ENCODE data around the gene KRTAP4-5.
A peak's percentile ranks its signal among the peaks of the same experiment; 100 is the strongest.
"Not testable (repeated sequence)": the region's sequence is repeated elsewhere in the genome, so short reads cannot be mapped to it uniquely, and the experiment has no call there.

The KRTAP4-5 gene

DNA sequence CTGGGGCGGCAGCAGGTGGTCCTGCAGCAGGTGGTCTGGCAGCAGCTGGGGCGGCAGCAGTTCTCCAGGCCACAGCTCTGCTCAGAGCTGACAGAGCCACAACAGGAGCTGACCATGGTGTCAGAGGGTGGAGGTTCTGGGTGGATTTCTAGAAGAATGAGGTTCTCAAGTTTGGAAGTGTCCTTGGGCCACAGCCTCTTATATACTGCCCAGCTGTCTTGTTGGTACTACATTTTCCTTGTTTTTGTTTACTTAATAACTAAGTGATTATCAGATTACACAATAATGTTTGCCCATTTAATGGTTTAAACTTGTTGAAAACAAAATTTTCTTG, at the start of gene KRTAP4-5:
TSS of gene KRTAP4-5 (minus strand) at position 174 of the 334 bp plus-strand sequence. CDS start at position 116, 58 bp downstream.
- DNase-seq (ENCODE audit: low spot score) = no peak

DNA sequence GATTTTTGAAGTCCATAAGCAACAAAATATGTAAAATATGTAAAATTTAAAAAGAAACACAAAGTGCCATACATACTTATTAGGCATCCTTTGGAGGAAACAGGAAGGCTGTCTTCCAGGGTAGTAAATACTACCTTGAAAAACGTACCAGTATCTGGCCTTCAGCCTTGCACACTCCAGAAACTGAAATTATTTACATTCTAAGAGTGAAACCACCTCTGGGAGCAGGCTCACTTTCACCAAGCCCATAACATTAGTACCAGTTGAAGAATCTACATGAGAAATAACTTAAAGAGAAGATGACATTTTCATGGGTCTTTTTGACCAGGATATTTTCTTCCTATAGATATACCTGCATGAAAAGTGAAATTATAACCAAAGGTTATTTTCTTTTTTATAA, 46.4 kb upstream of the KRTAP4-5 start:
- no peak for DNase-seq (ENCODE audit: low spot score)

DNA sequence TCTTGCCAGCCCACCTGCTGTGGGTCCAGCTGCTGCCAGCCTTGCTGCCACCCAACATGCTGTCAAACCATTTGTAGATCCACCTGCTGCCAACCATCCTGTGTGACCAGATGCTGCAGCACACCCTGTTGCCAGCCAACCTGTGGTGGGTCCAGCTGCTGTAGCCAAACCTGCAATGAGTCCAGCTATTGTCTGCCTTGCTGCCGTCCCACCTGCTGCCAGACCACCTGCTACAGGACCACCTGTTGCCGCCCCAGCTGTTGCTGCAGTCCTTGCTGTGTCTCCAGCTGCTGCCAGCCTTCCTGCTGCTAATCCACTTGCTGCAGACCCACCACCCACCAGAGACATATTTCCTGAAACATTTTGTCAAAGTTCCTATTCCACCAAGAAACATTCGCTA, 40.7 kb upstream of the KRTAP4-5 start:
- DNase-seq (ENCODE audit: low spot score) = no peak

DNA sequence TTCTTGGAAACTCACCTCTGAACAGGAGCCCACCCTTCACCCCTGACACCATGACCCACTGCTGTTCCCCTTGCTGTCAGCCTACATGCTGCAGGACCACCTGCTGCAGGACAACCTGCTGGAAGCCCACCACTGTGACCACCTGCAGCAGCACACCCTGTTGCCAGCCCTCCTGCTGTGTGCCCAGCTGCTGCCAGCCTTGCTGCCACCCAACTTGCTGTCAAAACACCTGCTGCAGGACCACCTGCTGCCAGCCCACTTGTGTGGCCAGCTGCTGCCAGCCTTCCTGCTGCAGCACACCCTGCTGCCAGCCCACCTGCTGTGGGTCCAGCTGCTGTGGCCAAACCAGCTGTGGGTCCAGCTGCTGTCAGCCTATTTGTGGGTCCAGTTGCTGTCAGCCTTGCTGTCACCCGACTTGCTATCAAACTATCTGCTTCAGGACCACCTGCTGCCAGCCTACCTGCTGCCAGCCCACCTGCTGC, 40.3 kb upstream of the KRTAP4-5 start, which contains the start of gene KRTAP9-1:
TSS of gene KRTAP9-1 (plus strand) at position 51 of the 482 bp plus-strand sequence. CDS start at position 51, 0 bp downstream.
- not testable (repeated sequence) for DNase-seq (ENCODE audit: low spot score)

DNA sequence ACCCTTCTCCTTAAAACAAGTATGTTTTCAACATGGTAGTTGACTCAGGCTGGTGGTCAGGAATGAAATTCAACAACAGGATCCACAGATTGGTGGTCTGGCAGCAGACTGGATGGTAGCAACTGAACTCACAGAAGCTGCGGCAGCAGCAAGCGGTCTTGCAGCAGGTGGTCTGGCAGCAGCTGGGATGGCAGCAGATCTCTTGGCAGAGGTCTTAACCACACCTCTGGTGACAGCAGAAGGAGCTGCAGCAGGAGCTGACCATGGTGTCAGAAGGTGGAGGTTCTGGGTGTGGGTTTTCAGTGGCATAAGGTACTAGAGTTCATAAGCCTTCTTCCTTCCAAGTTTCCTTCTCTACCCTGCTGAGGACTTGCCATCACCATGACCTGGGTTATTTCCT, 37.2 kb upstream of the KRTAP4-5 start:
- DNase-seq (ENCODE audit: low spot score) = no peak

DNA sequence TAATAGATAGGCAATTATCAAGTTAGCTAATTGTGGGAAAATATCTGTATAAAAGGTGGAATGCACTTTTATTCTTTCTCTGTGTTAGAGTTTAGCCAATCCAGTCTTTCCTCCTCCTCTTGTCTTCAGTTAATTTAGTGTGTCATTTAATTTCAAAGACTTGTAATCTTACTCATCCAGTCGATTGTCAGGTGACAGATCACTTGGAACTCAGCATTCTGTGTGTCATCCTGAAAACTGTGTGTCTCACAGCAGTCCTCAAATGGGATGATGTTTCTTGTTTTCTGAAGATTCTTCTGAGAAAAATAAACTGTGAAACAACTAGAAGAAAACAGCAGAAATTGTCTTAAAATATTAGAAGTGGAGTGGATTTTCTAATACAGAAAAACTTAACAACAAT, 35.4 kb upstream of the KRTAP4-5 start:
- DNase-seq (ENCODE audit: low spot score) = no peak

DNA sequence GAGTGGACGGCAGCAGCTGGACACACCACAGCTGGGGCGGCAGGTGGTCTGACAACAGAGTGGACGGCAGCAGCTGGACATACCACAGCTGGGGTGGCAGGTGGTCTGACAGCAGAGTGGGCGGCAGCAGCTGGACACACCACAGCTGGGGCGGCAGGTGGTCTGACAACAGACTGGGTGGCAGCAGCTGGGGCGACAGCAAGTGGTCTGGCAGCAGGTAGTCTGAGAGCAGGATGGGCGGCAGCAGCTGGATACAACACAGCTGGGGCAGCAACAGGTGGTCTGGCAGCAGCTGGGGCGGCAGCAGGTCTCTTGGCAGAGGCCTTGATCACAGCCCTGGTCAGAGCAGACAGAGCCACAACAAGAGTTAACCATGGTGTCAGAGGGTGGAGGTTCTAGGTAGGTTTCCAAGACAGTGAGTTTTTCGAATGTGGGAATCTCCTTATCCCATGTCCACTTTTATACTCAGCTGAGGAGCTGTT, 34.9 kb upstream of the KRTAP4-5 start, which contains the start of gene KRTAP4-1:
TSS of gene KRTAP4-1 (minus strand) at position 432 of the 482 bp plus-strand sequence. CDS start at position 375, 57 bp downstream.
- no peak for DNase-seq (ENCODE audit: low spot score)

DNA sequence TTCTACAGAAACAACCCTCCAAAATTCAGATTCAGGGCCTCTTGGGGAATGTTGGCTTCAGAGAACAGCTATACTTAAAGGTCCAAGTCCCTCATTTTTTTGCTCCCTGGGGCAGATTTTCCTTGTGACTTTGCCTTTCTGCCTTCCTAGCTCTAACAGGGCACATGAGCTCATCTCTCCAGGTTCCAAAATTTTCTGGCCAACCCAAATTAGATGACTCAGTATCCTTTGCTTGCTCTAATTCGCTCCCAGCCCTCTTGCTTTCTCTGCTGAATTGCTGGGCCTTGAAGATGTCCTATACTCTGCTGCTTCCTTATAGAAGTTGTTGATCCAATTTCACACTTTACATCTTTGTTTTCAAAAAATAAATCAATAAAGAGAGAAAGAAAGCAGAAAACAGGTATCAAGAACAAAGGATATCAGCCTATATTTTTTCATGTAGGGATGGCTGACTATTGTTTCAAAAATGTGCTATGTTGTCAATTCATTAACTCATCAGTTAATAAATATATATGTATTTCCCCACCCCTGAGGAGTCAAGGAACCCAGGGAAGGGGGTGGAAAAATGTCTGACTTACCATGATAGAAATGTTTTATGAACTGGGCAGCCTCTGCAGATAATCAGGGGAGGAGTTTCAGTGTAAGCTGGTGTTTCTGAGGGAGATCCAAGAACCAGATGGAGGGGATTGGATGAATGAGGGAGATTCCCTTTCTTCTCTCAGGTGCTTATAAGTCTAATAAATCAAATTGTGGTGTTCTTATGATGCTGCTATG, 29.4 kb upstream of the KRTAP4-5 start:
- DNase-seq (ENCODE audit: low spot score) = no peak

DNA sequence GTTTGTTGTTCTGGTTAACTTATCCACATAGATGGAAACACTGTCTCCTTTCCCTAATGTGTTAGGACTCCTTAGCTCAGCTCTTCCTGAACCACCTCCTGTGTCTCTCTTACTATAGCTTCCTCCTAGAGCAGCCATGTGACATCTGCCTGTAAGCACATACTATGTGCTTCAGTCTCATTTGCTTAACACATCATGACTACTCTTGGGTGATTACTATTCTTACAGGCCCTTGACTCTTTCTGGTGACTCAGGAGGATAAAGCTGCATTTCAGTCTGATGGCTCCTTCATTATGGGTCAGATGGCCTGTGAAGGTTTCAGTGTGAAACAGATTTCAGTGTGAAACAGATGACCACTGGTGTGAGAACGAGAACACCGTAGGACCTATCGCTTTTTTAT, 28.7 kb upstream of the KRTAP4-5 start:
- peak; percentile 4 for DNase-seq (ENCODE audit: low spot score)

DNA sequence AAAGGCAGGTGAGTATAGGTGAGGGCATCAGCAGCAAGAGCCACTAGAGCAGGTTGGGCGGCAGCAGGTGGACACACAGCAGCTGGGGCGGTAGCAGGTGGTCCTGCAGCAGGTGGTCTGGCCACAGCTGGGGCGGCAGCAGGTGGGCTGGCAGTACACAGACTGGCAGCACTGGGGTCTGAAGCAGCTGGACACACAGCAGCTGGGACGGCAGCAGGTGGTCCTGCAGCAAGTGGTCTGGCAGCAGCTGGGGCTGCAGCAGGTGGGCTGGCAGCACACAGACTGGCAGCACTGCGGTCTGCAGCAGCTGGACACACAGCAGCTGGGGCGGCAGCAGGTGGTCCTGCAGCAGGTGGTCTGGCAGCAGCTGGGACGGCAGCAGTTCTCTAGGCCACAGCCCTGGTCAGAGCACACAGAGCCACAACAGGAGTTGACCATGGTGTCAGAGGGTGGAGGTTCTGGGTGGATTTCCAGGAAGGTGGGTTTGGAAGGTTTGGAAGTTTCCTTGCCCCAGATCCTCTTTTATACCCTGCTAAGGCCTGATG, 28.2 kb upstream of the KRTAP4-5 start, which contains the start of gene KRTAP4-2:
TSS of gene KRTAP4-2 (minus strand) at position 495 of the 545 bp plus-strand sequence. CDS start at position 438, 57 bp downstream.
- DNase-seq (ENCODE audit: low spot score) = no peak

DNA sequence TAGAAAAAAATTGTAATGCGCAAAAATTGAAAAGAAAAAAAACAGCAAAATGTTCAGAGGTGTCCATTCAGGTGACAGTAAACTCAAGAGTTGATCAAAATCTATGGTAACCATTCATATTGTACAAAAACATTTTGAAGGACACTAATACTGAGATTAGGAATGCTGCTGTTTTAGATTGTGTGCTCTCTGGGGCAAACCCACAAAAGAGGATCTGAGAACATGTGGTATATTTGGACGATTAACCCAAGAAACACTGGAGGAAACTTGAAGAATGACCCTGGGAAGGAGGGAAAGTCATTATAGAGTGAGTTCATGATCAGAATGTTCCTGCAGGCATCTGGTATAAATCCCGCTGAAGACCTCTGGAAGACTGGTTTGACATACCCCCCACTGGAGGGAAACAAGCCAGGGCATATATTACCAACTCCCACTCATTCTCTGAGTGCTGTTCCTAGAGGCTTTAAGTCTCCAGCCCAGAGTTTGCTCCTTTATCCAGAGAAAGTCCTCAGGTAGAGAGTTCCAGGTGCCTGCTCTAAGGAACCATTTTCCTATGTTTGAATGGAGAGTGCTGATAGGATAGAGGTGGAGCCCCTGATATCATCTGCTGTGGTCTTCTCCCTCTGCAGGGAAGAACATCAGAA, 27.2 kb upstream of the KRTAP4-5 start:
- DNase-seq (ENCODE audit: low spot score) = no peak

DNA sequence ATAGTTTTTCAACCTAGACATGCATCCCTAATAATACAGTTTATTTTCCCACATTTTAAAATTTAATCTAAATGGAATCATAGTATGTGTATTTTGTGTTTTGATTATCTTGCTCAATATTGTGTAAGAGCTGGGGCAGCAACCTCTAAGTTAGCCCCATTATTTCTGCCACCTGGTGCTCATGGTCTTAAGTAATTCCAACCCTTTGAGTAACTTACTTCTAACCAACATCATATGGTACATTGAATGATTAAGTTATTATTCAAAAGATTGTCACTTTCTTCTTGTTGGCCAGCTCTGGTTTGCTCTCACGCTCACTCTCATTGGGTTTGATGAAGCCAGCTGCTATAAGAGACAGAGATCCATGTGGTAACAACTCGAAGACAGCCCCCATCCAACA, 22.3 kb upstream of the KRTAP4-5 start:
- DNase-seq (ENCODE audit: low spot score) = no peak

DNA sequence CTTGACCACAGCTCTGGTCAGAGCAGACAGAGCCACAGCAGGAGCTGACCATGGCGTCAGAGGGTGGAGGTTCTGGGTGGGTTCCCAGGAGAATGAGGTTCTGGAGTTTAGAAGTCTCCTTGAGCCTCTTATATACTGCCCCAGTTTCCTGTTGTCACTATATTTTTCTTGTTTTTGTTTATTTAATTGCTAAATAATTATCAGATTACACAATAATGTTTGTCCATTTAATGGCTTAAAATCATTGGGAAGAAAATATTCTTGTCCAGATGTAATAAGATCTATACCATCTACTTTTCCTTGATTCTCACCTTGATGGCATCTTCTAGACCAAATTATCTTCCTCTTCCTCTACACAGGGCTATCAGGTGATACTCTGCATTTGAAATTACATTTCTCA, 18.5 kb upstream of the KRTAP4-5 start, which contains the start of gene KRTAP4-3:
TSS of gene KRTAP4-3 (minus strand) at position 101 of the 400 bp plus-strand sequence. CDS start at position 52, 49 bp downstream.
- no peak for DNase-seq (ENCODE audit: low spot score)

DNA sequence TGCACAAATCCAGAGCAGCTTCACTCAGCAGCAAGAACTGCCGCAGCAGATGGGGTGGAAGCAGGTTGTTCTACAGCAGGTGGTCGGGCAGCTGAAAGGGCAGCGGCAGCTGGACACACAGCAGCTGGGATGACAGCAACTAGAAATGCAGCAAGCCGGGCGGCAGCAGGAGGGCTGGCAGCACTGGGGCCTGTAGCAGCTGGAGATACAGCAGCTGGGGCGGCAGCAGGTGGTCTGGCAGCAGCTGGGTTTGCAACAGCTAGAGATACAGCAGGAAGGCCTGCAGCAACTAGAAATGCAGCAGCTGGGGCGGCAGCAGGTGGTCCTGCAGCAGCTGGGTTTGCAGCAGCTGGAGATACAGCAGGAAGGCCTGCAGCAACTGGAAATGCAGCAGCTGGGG, 17.9 kb upstream of the KRTAP4-5 start:
- DNase-seq (ENCODE audit: low spot score) = no peak

DNA sequence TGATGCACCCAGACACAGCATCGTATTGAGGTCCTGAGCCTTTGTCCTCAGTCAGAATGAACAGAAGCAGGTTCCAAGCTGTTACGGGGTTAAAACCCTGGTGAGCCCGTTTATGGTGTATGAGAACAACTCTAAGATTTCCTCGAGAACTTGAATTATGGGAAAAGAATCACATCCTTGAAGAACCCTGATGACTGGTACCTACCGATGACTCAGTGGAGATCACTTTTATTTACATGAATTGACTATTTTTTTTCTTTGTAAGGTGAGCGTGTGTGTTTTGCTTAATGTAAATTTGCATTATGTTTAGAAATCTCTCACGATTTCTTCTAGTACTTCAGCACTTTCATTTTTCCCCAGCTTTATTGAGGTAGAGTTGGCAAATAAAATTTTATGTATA, 14.2 kb upstream of the KRTAP4-5 start:
- peak; percentile 23 for DNase-seq (ENCODE audit: low spot score)

DNA sequence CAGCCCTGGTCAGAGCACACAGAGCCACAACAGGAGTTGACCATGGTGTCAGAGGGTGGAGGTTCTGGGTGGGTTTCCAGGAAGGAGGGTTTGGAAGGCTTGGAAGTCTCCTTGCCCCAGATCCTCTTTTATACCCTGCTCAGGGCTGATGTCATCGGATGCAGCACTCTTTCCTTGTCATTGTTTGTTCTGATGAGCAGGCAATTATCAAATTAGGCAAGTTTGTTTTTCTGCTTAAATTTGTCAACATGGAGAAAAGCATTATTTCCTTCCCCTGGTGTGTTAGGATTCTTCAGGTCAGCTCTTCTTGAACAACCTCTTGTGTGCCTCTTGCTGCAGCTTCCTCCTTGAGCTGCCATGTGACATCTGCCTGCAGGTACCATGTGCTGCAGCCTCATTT, 11.0 kb upstream of the KRTAP4-5 start, which contains the start of gene KRTAP4-4:
TSS of gene KRTAP4-4 (minus strand) at position 101 of the 400 bp plus-strand sequence. CDS start at position 44, 57 bp downstream.
- DNase-seq (ENCODE audit: low spot score) = no peak

DNA sequence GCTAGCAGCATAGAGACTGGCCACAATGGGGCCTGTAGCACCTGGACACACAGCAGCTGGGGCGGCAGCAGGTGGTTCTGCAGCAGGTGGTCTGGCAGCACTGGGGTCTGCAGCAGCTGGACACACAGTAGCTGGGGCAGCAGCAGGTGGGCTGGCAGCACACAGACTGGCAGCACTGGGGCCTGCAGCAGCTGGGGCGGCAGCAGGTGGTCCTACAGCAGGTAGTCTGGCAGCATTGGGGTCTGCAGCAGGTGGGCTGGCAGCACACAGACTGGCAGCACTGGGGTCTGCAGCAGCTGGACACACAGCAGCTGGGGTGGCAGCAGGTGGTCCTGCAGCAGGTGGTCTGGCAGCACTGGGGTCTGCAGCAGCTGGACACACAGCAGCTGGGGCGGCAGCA, 10.6 kb upstream of the KRTAP4-5 start:
- DNase-seq (ENCODE audit: low spot score) = not testable (repeated sequence)

DNA sequence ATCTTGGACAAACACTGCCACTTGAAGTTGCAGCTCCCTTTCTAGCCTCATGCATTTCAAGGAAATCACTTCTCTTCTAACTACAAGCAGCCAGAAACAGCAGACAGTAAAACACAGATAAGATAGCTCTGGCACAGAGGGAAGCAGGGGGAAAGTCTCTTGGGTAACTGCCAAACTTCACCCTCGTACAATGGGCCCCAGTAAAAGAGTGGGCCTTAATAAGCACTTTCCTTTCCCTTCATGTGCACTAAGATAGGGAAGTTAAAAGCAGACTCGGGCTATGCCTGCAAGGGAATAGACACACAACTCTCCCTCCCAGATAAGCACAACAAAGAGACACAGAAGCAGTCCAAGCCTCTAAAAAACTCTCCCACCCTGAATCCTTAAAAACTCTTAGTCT, 4.2 kb upstream of the KRTAP4-5 start:
- DNase-seq (ENCODE audit: low spot score) = no peak

DNA sequence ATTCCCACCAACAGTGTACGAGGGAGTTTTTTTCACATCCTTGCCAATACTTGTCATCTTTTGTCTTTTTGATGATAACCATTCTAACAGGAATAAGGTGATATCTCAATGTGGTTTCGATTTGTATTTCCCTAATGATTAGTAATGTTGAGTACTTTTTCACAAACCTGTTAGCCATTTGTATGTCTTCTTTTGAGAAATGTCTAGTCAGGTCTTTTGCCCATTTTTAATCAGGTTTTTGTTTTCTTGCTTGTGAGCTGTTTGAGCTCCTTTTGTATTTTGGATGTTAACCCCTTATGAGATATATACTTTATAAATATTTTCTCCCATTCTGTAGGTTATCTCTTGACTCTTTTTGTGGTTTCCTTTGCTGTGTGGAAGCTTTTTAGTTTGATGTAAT, 1.9 kb upstream of the KRTAP4-5 start:
- DNase-seq (ENCODE audit: low spot score) = no peak

DNA sequence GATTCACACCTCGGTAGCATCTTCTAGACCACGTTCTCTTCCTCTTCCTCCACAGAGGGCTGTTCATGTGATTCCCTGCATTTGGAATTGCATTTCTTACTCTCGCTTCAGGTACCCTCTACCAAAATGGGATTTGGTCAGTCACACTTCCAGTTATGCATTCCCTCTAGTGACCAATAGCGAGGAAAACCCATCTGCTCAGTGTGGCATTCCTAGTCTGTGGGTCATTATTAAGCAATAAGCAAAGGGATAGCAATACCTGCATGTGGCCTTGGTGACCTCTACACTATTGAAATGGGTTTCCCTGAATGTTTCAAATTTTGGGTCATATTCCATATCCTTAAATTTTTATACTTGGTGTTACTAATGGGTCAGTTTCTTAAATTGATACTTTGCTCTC, 401 bp upstream of the KRTAP4-5 start:
- no peak for DNase-seq (ENCODE audit: low spot score)

DNA sequence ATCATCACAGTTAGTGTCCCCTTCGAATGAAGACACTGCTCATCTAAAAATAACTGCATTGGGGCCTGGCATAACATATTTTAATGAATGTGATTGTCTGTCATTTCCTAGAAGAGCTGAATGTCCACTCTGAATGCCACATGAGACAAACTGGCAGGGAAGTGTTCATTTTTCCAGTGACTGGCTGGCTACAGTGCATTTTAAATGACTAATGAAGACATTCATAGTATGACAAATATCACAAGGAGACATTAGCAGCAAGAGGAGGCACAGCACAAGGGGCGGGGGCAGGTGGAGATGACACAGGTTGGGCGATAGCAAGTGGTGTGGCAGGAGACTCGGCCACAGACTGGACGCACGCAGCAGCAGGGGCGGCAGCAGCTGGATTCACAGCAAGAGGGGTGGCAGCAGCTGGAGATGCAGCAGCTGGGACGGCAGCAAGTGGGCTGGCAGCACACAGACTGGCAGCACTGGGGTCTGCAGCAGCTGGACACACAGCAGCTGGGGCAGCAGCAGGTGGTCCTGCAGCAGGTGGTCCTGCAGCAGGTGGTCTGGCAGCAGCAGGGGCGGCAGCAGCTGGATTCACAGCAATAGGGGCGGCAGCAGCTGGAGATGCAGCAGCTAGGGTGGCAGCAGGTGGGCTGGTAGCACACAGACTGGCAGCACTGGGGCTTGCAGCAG, 514 bp downstream of the KRTAP4-5 start:
- not testable (repeated sequence) for DNase-seq (ENCODE audit: low spot score)
